ENCODE data around the gene PHACTR2.
"Not testable (repeated sequence)": the region's sequence is repeated elsewhere in the genome, so short reads cannot be mapped to it uniquely, and the experiment has no call there.

Gene PHACTR2

DNA sequence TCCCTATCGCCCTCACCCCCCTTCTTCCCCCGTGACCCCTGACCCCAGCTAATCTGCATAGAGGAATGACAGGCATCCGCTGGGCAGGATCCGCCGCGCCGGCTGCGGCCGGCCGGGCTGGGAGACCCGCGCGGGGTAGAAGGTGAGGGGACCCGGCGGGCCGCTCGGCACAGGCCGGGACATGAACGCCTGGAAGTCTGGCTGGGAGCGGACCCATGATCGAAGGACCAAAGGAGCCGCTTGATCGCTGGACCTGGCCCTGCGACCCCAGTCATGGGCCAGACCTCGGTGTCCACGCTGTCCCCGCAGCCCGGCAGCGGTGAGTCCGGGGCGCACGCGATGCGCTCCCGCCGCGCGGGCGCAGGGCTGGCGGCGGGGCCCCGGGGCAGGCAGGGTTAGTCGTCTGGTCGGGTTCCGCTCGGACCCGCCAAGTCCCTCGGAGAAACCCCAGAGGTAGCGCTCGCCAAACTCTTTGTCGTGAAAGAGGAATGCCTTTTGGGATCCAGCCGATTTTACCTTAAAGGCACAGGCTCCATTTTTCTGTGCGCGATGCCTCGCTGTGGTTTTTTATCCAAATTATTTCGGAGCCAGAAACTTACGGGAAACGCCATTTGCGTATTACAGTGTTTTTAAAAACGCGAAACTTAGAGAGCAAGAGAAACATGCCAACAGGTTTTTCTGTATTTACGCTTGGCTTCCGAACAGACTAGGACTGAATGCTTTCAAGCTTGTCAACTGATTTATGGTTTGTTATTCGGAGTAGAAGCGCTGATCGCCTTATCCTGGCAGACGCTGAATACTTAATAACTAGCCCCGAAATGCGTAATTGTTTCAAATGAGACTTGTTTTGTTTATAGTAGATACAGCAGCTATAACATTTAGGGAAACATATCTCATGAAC lies at the start of gene PHACTR2:
Gene PHACTR2 (plus strand): TSS at position 75 of the 901 bp plus-strand sequence. CDS start 199 bp downstream, at position 274.
- DNase-seq (ENCODE audit: low spot score), result peak; percentile 71

DNA sequence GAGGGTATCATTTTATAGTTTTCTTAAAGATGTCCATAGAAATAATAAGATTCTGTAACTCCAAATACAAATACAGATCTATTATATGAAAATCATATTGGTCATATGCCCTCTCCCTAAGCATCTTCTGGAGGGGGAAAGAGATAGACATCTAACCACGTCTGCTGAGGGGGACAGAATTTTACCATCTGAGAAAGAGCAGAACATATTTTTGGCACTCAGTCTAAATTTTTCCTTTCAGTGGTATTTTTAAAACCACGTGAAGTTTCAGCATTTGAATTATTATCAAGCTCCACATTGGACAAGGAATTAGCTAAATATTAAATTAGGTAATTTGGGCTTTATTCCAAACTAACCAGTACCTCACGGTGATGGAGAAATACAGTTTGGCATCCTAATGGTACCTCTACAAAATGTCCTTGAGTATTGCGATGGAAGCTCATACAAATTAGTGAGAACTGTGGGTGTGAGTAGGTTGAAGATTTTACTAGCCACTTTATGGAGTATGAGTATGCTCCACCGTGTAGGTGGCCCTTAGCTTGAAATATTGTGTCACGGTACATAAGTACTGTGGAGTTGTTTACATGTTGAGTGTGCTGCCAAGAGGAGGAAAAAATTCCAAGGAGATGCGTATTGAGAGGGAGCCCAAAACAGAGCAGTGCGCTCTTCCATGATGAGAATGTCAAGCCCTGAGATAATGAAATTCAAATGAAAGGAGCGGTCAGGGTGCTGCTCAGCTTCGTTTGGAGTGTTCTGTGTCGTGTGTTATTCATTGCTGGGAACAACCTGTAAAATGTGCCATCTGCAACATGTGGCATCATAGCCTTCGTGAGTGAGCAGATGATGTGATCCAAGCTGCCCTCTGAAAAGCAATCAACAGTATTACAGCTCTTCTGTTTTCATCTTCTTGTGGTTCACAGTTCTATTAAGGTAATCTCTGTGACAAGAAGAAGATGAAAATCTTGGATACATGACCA lies 48.4 kb upstream of the PHACTR2 start:
- DNase-seq (ENCODE audit: low spot score), result peak; percentile 26

DNA sequence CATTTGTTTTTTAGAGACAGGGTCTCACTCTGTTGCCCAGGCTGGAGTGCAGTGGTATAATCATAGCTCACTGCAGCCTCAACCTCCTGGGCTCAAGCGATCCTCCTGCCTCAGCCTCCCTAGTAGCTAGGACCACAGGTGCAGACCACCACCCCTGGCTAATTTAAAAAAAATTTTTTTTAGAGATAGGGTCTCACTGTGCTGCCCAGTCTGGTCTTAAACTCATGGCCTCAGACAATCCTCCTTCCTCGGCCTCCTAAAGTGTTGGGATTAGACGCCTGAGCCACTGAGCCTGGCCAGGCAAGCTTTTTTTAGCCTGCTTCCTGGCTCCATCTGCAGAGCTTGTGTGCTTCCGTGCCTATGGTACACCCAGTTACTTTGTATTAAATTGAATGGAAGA lies 46.6 kb upstream of the PHACTR2 start:
- not testable (repeated sequence) for DNase-seq (ENCODE audit: low spot score)

DNA sequence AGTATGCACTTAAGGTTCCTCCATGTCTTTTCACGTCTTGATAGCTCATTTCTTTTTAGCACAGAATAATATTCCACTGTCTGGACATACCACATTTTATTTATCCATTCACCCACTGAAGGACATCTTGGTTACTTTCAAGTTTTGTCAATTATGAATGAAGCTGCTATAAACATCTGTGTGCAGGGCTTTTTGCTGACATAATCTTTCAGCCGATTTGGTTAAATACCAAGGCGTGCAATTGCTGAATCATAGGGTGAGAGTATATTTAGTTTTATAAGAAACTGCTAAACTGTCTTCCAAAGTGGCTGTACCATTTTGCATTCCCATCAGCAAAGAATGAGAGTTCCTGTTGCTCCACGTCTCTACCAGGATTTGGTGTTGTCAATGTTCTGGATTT lies 44.9 kb upstream of the PHACTR2 start:
- DNase-seq (ENCODE audit: low spot score), result no peak

DNA sequence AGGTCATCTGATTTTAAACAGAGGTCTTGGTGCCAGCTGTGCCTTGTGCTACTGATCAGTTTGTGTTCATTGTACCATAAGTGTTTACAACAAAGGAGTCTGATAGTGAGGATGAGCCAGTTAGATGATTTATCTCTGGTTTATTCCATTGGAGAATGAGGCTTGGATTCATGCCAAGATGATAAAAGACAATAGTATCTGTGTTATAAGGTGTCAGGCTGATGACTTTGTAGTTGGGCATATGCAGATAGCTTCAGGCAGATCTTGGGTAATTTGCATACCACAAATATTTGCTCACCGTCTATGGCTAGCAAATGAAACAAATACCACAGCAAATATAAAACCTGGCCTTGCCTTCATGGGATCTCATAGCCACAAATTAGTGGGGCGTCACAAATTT lies 43.3 kb upstream of the PHACTR2 start:
- DNase-seq (ENCODE audit: low spot score), result peak; percentile 10

DNA sequence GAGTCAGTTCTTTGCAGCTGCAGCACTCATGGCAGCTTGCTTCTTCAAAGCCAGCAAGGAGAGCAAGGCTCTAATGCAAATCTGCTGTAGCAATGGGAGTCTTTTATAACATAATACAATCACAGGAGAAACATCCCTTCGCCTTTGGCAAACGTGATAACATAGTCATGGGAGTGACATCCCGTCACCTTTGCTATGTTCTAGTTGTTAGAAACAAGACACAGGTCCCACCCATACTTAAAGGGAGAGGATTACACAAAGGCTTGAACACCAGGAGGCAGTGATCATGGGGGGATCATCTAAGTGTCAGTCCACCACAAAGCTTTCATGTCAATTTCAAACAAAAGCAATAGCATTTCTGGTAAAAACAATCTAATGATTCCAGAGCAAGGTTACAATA lies 40.1 kb upstream of the PHACTR2 start:
- DNase-seq (ENCODE audit: low spot score), result no peak

DNA sequence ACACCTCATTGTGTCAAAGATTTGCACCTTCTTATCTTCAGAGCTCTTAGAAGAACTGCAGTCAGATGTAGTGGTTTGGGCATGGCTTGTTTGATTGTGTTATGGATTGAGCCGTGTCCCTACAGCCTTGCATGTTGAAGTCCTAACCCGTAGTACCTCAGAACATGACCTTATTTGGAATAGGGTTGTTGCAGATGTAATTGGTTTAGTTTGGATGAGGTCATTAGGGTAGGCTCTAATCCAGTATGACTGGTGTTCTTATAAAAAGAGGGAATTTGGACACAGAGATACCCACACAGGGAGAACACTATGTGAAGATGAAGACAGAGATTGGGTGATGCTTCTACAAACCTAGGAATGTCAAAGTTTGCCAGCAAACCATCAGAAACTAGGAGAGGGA lies 35.4 kb upstream of the PHACTR2 start:
- DNase-seq (ENCODE audit: low spot score), result no peak

DNA sequence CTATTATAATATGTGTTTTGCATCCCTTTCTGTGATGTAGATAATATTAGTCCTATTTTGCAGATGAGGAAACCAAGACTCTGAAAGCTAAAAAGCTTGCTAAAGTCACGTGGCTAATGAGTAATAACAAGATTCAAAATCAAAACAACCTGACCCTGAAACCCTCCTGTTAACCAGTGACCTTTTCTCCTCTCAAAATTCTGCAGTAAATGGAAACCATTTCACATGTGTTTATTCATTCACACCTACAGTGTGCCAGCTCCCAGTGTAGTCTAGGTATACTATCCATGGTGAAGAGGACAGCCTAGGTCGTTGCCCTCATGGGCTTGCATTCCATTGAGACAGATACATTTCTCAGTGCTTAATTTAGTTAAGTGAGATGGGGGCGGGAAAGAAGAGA lies 30.6 kb upstream of the PHACTR2 start:
- no peak for DNase-seq (ENCODE audit: low spot score)

DNA sequence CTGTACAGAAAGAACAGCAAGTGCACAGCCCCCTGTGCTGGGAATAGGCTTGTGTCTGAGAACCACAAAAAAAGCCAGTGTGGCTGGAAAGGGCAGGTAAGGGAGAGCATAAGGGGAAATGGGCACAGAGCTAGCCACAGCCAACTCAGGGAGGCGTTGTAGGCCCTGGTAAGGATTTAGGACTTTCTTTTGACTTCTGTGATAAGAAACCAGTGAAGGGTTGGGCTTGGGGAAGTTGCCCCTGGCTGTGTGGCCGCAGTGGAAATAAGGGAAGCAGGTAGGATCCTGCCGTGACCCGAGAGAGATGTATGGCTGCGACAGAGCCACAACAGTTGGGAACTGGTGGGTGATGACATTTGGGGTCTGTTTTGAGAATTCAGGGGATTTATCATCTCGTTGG lies 30.0 kb upstream of the PHACTR2 start:
- no peak for DNase-seq (ENCODE audit: low spot score)

DNA sequence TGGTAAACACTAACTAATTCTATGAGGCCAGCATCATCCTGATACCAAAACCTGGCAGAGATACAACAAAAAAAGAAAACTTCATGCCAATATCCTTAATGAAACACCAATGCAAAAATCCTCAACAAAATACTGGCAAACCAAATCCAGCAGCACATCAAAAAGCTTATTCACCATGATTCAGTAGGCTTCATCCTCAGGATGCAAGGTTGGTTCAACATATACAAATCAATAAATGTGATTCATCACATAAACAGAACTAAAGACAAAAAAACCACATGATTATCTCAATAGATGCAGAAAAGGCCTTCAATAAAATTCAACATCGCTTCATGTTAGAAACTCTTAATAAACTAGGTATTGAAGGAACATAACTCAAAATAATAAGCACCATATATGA lies 28.4 kb upstream of the PHACTR2 start:
- DNase-seq (ENCODE audit: low spot score), result not testable (repeated sequence)

DNA sequence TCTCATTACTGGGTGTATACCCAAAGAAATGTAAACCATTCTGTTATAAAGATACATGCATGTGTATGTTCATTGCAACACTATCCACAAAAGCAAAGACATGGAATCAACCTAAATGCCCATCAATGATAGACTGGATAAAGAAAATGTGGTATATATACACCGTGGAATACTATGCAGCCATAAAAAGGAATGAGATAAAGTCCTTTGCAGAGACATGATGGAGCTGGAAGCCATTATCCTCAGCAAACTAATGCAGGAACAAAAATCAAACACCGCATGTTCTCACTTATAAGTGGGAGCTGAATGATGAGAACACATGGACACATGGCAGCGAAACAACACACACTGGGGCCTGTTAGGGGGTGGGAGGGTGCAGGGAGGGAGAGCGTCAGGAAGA lies 26.4 kb upstream of the PHACTR2 start:
- DNase-seq (ENCODE audit: low spot score), result not testable (repeated sequence)

DNA sequence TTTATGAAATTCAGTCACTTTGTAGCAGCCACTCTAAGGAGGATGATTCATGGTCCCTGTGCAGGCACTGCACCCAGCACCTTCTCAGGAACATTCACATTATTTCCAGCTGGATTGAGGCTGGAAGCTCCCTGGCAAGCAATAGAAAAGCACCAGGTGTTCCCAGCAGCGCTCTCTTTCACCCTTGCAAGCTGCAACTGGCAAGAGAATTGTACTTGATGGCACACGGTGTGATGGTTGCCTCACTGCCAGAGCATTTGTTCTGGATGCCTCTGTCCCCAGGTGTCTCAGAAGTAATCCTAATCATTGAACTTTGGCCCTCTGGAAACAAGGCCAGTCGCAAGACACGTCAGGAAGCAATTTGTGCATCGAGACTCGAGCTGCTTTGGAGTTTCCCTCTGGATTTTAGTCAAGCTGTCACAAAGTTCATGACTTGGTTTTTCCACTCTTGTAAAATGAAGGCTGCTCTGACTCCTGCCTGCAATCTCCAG lies 24.9 kb upstream of the PHACTR2 start:
- DNase-seq (ENCODE audit: low spot score), result no peak

DNA sequence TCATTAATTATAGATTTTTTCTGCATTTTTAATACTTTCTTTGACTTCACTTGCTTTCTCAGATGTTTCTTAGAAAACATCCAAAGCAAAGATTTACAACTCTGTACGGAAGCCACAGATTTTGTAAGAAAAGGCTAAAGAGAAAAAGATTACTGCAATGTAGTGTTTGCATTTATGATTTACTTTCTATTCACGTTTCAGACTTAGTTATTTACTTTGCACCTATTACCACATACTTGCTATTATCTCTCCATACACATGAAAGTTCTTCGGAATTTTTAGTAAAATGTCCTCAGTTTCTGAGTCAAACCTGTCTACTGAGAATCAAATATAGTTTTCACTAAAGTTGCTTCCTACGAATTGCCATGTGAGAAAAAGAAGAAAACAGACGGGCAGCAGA lies 22.2 kb upstream of the PHACTR2 start:
- DNase-seq (ENCODE audit: low spot score), result no peak

DNA sequence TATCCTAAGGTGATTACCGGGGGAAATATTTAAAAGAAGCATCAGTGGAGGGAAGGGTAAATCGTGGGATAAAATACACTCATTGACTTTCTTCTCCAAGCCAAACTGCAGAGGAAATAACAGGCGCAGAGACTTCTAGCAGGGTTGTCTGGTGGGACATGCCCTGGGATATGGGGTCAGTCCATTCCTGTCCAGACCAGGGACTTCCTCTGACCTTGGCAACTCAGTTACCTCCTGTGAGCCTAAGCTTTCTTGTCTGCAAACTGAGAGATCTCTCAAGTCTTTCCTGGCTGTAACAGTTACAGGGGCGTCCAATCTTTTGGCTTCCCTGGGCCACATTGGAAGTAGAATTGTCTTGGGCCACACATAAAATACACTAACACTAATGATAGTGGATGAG lies 21.7 kb upstream of the PHACTR2 start:
- DNase-seq (ENCODE audit: low spot score), result no peak

DNA sequence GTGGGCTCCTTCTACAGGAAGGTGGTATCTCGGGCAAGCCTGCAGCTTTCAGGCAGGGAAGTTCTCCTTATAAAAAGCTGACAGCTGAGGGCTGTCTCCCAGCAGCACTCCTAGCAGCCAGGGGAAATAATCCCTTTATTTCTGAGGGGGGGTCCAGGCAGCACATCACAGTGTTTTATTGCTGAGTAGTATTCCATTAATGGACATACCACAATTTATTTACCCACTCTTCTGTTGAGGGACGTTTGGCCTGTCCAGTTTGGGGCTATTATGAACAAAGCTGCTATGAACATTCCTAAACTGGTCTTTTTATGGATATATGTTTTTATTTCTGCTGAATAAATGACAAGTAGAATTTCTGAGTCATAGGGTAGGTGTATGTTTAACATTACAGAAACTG lies 20.0 kb upstream of the PHACTR2 start:
- no peak for DNase-seq (ENCODE audit: low spot score)

DNA sequence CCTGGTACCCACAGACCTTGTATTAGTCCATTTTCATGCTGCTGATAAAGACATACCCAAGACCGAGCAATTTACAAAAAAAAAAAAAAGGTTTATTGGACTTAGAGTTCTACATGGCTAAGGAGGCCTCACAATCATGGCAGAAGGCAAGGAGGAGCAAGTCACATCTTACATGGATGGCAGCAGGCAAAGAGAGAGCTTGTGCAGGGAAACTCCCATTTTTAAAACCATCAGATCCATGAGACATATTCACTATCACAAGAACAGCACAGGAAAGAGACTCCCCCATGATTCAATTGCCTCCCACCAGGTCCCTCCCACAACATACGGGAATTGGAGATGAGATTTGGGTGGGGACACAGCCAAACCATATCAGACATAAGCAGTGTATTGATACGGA lies 17.6 kb upstream of the PHACTR2 start:
- DNase-seq (ENCODE audit: low spot score), result not testable (repeated sequence)

DNA sequence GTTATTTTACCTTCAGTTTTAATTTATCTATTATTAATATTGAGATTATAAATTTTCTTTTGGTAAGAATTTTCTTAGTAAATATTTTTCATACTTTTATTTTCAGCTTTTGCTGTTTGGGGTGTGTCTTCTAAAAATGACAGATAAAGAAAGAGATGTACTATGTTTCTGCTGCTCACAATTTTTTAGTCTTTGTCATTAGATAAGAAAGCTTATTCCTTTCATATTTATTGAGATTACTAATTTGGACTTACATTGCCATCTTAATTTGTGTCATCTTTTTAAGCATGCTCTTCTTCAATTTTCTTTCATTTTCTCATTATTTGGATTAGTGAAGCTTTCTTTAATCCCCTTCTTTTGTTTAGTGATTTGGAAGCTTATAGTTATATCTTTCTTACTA lies 13.6 kb upstream of the PHACTR2 start:
- no peak for DNase-seq (ENCODE audit: low spot score)

DNA sequence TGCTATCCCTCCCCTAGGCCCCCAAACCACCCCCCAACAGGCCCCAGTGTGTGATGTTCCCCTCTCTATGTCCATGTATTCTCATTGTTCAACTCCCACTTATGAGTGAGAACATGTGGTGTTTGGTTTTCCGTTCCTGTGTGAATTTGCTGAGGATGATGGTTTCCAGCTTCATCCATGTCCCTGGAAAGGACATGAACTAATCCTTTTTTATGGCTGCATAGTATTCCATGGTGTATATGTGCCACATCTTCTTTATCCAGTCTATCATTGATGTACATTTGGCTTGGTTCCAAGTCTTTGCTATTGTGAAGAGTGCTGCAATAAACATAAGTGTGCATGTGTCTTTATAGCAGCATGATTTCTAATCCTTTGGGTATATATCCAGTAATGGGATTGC lies 11.8 kb upstream of the PHACTR2 start:
- DNase-seq (ENCODE audit: low spot score), result not testable (repeated sequence)

DNA sequence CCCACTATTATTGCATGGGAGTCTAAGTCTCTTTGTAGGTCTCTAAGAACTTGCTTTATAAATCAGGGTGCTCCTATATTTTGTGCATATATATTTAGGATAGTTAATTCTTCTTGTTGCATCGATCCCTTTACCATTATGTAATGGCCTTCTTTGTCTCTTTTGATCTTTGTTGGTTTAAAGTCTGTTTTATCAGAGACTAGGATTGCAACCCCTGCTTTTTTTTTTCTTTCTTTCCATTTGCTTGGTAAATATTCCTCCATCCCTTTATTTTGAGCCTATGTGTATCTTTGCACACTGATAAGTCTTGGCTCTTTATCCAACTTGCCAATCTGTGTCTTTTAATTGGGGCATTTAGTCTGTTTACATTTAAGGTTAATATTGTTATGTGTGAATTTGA lies 8.3 kb upstream of the PHACTR2 start:
- not testable (repeated sequence) for DNase-seq (ENCODE audit: low spot score)

DNA sequence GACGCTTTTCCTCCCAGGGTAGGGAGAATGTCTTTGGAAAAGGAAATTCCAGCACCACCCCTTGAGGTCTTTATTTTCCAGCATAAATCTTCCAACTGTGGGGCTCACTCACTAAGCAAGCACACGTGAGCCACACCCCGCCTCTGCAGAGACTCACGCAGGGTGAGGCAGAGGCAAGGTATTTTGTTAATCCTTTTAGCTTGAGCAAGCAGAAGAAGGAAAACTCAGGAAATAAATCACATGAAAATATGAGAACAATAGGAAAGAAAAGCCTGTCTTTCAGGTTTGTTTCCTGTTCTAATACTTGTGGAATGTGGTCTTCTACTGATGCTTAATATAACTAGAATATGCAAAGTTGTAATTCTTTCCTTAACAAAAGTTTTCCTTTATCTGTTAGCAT lies 4.1 kb upstream of the PHACTR2 start:
- DNase-seq (ENCODE audit: low spot score), result peak; percentile 80

DNA sequence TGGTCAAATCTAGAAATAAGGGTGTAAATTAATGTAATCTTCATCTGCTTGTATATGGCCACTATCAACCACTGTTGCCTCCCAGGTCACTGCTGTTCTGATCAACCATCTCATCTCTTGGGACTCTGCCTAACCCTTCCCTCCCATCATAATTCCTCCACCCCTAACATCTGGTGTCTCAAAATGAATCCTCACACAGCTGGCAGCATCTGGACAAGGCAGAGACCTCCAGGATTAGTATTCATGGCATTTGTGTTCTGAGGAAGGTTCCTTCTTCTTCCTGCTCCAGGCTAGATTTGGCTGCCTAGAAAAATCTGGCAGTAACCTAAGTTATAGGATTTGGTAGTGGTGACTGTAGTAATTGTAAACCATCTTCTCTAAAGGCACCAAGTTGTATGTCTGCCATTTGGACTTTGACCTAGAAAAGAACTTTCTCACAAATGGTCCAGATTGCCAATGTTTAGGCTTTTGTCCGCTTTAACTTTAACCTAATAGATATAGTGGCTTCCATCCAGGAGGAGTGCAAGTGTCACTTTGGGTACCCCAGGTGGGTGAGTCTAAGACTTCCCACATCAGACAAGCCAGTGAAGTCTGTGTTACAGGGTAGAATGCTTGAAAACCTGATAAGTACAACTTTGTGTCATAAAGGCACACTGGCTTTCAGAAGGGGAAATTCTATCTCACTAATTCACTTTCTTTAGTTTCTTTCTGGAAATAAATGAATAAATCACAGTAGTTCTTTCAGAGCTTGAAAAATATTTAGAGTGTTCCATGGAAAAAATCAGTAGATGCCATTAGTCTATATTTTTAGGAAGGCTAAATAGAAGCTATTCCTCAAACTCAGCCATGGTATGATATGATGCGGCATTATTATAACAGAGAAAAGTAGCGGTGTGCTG lies 3.0 kb upstream of the PHACTR2 start:
- DNase-seq (ENCODE audit: low spot score), result no peak
